NCI-H2227 (cell line): ENCODE results near the gene CUEDC1.
A peak's percentile ranks its signal among the peaks of the same experiment; 100 is the strongest.
"Not testable (repeated sequence)": the region's sequence is repeated elsewhere in the genome, so short reads cannot be mapped to it uniquely, and the experiment has no call there.

Experiments used
- DNase-seq: peaks from one replicate; lab custom pipeline; 2025; ENCODE audit not compliant: unreplicated experiment; lab: John Stamatoyannopoulos, UW

CUEDC1 gene

GRCh38 chr17:57864273-57864672 lies 90.9 kb downstream of the CUEDC1 start:
- no peak for DNase-seq

- no peak for DNase-seq
These were observed 92.2 kb downstream of the CUEDC1 start for GRCh38 chr17:57862694-57863667.

DNA sequence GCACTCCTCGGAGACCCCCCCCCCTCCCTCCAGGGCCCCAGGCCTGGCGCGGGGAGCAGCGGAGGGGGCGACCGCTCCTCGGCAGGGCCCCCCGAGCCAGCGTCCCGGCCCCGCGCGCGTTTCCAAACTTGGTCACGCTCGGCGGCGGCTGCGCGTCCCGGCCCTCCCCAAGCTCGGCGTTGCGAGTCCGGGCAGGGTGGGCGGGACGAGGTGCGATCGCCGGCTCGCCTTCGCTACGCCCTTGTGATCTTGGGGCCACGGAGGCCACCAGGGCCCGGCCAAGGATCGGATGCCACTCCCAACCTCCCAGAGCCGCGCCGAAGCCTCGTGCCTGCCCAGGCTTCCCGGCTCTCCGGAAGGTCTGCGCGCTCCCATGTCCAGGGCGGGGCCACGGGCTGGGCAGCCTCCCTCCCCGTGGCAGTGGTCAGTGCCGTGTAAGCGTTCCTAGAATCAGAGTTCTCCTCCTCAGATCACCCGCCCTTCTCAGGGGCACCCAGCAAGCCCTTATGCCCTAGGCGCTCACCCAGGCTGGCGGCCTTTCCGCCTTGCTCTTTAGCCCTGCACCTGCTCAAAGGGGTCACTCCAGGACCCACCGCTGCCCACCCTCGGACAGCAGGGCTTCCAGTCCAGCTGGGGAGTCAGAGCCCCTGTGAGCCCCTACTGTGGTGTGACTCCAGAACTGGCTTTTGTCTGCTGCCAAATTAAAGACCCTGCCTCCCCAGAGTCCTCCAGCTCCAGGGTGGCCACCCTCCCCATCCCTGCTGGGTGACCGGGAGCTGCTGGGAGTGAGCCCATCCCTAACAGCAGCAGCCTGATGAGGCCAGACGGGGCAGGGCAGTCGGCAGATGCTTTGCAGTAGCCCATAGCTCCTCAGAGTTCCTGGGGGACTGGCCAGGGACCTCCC lies 93.2 kb downstream of the CUEDC1 start:
- peak; percentile 21 for DNase-seq

DNA sequence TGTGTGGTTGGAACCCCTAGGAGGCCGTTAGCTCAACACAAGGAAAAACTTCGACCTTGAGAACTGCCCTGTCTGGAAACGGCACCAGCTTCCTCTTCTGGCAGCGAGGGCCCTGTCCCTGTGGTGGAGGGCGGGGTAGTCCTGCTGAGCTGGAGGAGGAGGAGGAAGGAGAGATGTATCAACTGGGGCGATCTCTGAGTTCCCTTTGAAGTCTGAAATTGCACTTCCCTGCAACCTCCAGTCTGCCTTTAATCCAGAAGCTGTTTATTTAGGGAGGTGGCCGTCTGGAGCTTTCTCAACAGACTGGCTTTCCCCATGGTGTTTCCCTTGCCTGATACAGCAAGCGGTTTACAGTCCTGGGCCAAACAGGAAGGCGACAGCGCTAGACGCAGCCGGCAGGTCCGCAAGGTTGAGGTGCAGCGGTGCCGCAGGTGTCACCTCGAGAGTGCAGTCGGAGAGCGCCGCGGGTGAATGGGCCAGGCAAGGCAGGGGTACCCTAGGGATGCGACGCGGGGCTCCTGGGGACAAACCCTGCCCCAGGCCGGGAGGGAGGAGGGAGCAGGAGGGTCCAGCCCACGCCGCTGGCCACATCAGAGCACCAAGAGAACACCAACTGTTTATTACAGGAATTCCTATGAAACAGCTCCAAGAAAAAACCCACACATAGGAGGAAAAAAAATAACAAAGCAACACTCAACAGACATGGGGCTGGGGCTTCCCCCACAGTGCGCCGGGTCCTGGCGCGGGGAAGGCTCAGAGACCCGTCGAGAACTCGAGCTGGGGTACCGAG lies 94.0 kb downstream of the CUEDC1 start:
- DNase-seq = no peak

DNA sequence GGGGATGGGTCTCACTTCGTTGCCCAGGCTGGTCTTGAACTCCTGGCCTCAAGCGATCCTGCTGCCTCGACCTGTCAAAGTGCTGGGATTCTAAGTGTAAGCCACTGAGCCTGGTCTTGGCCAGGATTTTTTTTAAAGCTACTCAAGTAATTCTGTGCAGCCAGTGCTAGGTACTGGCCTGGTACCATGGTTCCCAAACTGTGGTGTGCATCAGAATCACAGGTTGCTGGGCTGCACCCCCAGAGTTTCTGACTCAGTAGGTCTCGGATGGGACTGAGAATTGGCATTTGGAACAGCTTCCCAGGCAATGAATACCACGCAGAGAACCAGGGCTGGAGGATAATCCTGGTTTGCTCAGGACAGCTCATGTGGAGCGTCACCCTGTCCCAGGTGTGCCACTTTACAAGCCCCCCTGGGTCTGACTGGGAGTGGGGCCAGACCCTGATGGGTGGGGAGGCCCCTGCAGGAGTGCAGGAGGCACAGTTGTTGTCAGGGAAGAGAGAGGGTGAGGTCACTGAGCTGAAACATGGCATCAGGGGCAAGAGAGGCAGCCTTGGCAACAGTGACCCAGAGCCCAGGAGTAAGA lies 94.7 kb downstream of the CUEDC1 start:
- no peak for DNase-seq

DNA sequence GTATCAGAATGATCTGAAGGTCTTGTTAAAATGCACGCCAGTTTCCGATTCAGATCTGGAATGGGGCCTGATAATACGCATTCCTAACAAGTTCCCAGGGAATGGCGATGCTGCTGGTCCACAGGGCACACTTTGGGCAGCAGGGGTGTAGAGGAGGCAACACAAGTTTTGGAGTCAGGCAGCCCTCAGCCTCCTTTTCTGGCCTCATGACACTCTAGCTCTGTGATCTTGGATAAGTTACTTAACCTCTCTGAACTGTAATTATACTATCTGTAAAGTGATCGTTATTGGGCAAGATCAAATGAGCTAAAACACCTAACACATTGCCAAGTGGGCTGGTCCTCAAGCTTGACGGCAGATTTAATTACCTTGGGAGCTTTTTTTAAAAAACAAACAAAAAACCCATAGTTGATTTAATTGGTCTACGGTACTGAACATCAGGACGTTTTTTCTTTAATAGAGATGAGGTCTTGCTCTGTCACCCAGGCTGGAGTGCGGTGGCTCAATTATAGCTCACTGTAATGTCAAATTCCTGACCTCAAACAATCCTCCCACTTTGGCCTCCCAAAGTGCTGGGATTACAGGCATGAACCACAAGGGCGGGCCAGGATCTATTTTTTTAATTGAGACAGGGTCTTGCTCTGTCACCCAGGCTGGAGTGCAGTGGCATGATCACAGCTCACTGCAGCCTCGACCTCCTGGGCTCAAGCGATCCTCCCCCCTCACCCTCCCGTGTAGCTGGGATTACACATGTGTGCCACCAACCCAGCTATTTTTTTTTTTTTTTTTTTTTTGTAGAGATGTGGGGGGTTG lies 95.4 kb downstream of the CUEDC1 start:
- no peak for DNase-seq

DNA sequence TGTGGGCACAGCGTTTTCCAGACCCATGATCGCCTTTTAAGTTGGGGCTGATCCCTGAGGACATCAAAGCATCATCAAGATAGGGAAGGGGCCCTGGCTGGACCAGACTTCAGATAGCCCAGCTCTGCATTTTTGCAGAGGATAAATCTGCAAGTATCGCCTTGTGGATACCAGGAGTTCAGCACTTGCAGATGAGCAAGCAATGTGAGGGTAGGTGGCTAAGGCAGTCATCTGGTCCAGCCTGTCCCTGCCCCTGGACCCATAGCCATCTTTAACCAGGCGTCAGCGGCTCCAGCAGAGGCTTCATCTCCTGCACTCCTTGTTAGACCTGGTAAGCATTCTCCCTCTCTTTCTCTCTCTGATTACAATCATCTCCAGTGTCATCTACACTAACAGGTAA lies 96.4 kb downstream of the CUEDC1 start:
- DNase-seq = no peak

DNA sequence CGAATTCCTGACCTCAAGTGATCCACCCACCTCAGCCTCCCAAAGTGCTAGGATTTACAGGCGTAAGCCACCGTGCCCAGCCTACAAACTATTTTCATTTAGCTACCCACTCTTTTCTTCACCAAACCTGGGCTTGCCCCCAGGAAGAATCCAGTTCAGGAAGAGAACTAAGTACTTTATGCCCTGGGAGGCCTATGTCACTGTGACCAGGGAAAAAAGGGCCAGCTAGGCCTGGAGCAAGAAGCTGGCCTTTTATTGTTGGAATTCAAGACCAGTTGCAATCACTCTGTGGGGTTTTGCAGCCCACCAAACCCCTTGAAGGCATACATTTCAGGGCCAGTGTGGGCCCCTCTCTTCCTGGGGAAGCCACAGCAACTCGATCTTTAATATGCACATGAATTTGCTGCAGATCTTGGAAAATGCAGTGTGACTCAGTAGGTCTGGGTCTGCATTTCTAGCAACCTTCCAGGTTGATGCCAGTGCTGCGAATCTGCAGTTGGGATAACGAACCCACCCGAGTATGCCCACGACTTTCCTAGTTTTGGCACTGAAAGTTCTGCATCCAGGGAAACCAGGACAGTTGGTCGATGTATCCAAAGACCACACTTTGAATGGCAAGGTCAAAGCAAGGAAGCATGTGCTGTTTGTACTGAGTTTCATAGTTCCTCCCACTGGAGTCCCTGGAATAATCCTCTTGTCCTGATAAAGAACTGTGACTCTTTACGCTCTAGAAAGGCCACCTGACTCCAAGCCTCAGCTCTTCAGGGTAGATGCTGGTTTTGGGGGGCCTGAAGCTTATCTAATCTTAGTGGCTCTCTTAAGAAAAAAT lies 98.2 kb downstream of the CUEDC1 start:
- no peak for DNase-seq

DNA sequence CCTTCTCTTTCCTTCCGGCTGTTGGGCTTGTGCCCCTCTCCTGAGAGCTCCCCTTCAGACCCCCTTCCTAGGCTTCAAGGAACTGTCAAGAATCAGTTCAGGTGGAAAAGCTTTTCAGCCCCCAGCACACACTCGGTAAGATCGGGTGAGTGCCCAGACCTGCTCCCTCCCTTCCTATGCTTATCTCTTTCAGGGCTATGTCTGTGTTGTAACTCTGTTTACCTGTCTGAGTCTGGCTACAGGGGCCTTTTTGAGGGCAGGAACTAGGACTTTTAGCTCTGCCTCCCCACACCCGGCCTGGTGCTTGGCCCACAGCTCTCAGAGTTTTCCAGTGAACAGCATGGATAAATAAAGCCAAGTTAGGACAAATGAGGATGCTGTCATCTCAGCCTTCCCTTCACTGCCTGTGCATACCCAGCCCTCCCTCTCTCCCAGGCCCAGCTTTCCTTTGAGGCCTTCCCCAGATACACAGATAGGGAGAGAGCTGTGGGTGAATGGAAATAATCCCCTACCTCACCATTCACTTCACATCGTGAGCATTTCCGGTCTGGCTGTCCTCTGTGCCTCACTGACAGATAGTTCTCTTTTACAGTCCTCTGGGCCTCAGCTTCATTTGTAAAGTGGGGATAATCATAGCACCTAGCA lies 99.7 kb downstream of the CUEDC1 start:
- DNase-seq = no peak

- DNase-seq = no peak
These were observed 101.5 kb downstream of the CUEDC1 start for GRCh38 chr17:57853695-57854094.

DNA sequence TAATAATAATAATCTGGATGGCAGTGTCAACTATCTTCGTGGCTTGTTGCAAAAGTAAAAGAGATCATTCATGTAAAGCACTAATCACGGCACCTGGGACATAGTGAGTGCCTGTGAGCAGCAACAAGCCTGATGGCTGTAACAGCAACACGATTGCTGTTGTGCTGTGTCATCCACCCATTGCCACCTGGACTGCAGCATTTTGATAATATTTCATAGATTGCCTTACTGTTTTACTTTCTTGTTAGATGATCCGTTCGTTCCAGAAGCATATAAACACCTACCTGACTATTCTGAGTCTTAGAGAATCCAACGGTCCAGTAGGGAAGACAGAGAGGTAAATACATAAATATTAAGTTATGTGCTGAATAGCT lies 102.3 kb downstream of the CUEDC1 start:
- DNase-seq = no peak

DNA sequence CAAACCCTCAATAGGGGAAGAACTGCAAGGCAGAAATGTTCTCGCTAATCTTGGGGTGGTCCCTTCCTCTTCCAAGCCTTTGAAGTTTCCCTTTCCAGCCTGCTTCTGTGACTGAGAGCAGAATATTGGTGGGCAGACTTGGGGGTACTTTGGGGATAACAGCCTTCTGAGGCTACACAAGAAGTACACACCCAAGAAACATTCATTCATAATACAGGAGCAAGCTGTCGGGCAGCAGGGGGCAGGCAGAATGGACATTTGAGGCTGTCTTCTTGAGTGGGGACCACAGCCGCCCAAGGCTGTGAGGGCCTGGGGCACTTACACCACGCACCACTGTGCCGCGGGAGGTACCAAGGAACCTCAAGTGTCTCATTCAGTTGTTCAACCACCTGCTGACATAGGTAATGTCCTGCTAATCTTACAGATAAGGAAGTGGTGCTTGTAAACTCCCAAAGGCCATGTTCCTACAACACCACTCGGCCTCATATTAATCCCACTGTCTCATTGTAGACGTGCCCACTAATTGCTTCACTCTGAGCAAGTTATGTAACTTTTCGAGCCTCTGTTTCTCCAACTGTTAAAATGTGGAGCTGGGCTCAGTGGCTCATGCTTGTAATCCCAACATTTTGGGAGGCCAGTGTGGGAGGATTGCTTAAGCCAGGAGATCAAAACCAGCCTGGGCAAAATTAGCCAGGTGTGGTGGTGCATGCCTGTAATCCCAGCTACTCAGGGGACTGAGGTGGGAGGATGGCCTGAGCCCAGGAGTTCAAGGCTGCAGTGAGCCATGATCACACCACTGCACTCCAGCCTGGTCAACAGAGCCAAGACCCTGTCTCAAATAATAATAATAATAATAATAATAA lies 102.9 kb downstream of the CUEDC1 start:
- DNase-seq = no peak

GRCh38 chr17:57849874-57850754 lies 105.1 kb downstream of the CUEDC1 start, which contains the start of gene MRPS23:
Gene MRPS23 (minus strand): TSS chr17:57850044. CDS start chr17:57850010, 34 bp downstream.
- DNase-seq = peak; percentile 99

- DNase-seq = no peak
These were observed 105.9 kb downstream of the CUEDC1 start for GRCh38 chr17:57849163-57849873.

GRCh38 chr17:57846056-57846945 lies 108.9 kb downstream of the CUEDC1 start:
- not testable (repeated sequence) for DNase-seq
